GM10847 (cell line): ENCODE data around the gene ATP5PO.

ENCODE experiments used
- POLR2A ChIP-seq: IDR thresholded peaks from 2 replicates; pipeline ENCODE4 v1.6.1; 2011; ENCODE audit not compliant: insufficient read length; ENCODE audit errors: extremely low read depth

ATP5PO gene

GRCh38 chr21:33947451-33948095 lies 32.0 kb upstream of the ATP5PO start:
- TF ChIP-seq POLR2A, result no peak

GRCh38 chr21:33945652-33946270 lies 30.2 kb upstream of the ATP5PO start:
- no peak for TF ChIP-seq POLR2A

- no peak for TF ChIP-seq POLR2A
Observed at GRCh38 chr21:33944185-33944763, 28.7 kb upstream of the ATP5PO start.

GRCh38 chr21:33943293-33943692 lies 27.7 kb upstream of the ATP5PO start:
- no peak for TF ChIP-seq POLR2A

GRCh38 chr21:33942426-33942825 lies 26.8 kb upstream of the ATP5PO start:
- TF ChIP-seq POLR2A, result no peak

- TF ChIP-seq POLR2A, result no peak
Observed at GRCh38 chr21:33940881-33941245, 25.3 kb upstream of the ATP5PO start.

- no peak for TF ChIP-seq POLR2A
Observed at GRCh38 chr21:33940164-33940880, 24.7 kb upstream of the ATP5PO start.

GRCh38 chr21:33939226-33939625 lies 23.6 kb upstream of the ATP5PO start:
- no peak for TF ChIP-seq POLR2A

GRCh38 chr21:33938381-33938780 lies 22.8 kb upstream of the ATP5PO start:
- no peak for TF ChIP-seq POLR2A

- no peak for TF ChIP-seq POLR2A
Observed at GRCh38 chr21:33937931-33938339, 22.3 kb upstream of the ATP5PO start.

- no peak for TF ChIP-seq POLR2A
Observed at GRCh38 chr21:33937146-33937545, 21.5 kb upstream of the ATP5PO start.

- no peak for TF ChIP-seq POLR2A
Observed at GRCh38 chr21:33936301-33937038, 20.9 kb upstream of the ATP5PO start.

GRCh38 chr21:33932731-33933130 lies 17.1 kb upstream of the ATP5PO start:
- TF ChIP-seq POLR2A, result no peak

- TF ChIP-seq POLR2A, result no peak
Observed at GRCh38 chr21:33931799-33932390, 16.3 kb upstream of the ATP5PO start.

- TF ChIP-seq POLR2A, result no peak
Observed at GRCh38 chr21:33924766-33925100, 9.1 kb upstream of the ATP5PO start.
